WTC11 (cell line): ENCODE data around the gene IAH1.

Experiments used
- CREM ChIP-seq: sonication (generic); formaldehyde crosslinking; IDR thresholded peaks from 2 replicates; pipeline ENCODE4 v1.8.1; 2022; ENCODE audit warnings: mild to moderate bottlenecking, missing genetic modification reagents, moderate library complexity
- TF ChIP-seq, protein P1 (sequence below): sonication (generic); formaldehyde crosslinking; IDR thresholded peaks from 2 replicates; pipeline ENCODE4 v1.8.0; 2022; ENCODE audit warnings: mild to moderate bottlenecking, missing genetic modification reagents
- TF ChIP-seq, protein P2 (sequence below): fragments of 200-600 bp; IDR thresholded peaks from 2 replicates; pipeline ENCODE4 v1.8.0; 2022; ENCODE audit warnings: antibody characterized with exemption
- TF ChIP-seq, protein P3 (sequence below): sonication (generic); formaldehyde crosslinking; IDR thresholded peaks from 2 replicates; pipeline ENCODE4 v1.8.1; 2022; ENCODE audit warnings: low read depth, missing genetic modification reagents, borderline replicate concordance

DNA sequence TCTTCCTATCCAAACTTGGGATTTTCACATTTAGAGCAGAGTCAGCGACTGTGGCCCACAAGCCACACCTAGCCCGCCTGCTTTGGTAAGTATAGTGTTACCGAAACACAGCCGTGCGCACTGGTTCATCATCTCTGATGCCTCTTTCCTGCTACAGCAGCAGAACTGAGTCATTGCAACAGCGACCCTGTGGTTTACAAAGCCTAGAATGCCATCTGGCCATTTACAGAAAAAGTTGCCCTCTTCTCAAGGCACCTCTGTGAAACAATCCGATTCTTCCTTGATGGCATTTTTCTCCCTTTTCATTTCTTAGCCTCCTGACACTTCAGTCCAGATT, 10.7 kb upstream of the IAH1 start:
- TF ChIP-seq, protein P1, sequence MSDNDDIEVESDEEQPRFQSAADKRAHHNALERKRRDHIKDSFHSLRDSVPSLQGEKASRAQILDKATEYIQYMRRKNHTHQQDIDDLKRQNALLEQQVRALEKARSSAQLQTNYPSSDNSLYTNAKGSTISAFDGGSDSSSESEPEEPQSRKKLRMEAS, result no peak
- TF ChIP-seq, protein P2, sequence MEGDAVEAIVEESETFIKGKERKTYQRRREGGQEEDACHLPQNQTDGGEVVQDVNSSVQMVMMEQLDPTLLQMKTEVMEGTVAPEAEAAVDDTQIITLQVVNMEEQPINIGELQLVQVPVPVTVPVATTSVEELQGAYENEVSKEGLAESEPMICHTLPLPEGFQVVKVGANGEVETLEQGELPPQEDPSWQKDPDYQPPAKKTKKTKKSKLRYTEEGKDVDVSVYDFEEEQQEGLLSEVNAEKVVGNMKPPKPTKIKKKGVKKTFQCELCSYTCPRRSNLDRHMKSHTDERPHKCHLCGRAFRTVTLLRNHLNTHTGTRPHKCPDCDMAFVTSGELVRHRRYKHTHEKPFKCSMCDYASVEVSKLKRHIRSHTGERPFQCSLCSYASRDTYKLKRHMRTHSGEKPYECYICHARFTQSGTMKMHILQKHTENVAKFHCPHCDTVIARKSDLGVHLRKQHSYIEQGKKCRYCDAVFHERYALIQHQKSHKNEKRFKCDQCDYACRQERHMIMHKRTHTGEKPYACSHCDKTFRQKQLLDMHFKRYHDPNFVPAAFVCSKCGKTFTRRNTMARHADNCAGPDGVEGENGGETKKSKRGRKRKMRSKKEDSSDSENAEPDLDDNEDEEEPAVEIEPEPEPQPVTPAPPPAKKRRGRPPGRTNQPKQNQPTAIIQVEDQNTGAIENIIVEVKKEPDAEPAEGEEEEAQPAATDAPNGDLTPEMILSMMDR, result no peak
- no peak for TF ChIP-seq CREM (CRISPR knock-in tag)
- TF ChIP-seq, protein P3, sequence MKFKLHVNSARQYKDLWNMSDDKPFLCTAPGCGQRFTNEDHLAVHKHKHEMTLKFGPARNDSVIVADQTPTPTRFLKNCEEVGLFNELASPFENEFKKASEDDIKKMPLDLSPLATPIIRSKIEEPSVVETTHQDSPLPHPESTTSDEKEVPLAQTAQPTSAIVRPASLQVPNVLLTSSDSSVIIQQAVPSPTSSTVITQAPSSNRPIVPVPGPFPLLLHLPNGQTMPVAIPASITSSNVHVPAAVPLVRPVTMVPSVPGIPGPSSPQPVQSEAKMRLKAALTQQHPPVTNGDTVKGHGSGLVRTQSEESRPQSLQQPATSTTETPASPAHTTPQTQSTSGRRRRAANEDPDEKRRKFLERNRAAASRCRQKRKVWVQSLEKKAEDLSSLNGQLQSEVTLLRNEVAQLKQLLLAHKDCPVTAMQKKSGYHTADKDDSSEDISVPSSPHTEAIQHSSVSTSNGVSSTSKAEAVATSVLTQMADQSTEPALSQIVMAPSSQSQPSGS (CRISPR knock-in tag), result no peak
